Femur (tissue), 1 donor: ENCODE data around the gene ECSIT.
"Not testable (repeated sequence)": the region's sequence is repeated elsewhere in the genome, so short reads cannot be mapped to it uniquely, and the experiment has no call there.

Experiments used
- DNase-seq: peaks from one replicate; pipeline ENCODE4 v3.0.0-alpha.2; 2017

The ECSIT gene

GRCh38 chr19:11528551-11529341 lies at the start of gene ECSIT:
Gene ECSIT (minus strand): TSS chr19:11529134. CDS start chr19:11519170, 9,964 bp downstream.
- DNase-seq: peak; percentile 98

DNA sequence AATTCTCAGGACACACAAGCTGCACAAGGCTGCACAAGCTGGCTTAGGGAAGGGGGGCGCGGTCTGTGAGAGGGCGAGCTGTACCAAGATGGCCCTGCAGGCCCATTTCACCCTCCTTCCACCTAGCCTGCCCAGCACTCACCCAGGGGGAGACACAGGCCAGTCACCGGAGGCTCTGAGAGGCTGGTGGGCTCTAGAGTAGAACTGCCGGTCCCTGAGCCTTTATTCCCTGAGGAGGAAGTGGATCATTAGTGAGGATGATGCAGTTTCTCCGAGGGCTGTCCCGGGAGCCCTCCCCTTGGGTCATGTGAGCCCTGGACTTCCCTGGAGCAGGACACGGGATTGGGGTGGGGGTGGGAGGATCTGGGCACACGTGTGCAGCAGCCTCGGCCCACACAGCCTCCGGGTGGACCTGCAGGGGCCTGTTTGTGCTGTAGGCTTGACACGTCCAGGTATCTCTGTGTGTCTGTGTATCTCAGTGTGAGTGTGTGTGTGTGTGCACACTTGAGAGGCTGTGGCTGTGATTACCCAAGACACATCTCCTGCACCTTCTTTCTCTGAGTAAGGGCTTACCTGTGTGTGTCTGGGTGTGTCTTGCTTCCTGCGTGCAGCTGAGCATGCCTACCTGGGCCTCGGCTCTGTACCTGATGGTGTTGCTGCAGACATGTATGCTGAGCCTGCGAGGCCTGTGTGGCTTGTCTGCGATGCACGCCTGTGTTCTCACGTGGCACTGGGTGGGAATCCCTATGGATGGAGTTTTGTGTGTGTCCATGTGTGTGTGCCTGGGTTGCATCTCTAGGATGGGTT lies 48.7 kb upstream of the ECSIT start, which contains the start of gene ACP5:
Gene ACP5, minus strand, starts transcription at position 195 of the 807 bp plus-strand sequence. CDS start 328 bp downstream, outside the sequence.
- DNase-seq: no peak

DNA sequence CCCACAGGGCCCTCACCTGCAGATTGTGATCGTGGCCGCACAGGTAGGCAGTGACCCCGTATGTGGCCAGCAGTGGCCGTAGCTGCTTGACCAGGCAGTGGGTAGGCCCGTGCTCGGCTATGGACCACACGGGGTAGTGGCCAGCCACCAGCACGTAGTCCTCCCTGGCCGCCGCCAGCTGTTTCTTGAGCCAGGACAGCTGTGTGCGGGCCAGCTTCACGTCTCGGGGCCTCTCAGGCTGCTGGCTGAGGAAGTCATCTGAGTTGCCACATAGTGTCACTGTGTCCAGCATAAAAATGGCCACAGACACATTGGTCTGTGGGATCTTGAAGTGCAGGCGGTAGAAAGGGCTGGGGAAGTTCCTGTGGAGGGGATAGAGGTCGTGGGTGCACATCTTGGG lies 47.3 kb upstream of the ECSIT start:
- no peak for DNase-seq

- no peak for DNase-seq
These were observed 45.8 kb upstream of the ECSIT start for GRCh38 chr19:11574689-11575088.

DNA sequence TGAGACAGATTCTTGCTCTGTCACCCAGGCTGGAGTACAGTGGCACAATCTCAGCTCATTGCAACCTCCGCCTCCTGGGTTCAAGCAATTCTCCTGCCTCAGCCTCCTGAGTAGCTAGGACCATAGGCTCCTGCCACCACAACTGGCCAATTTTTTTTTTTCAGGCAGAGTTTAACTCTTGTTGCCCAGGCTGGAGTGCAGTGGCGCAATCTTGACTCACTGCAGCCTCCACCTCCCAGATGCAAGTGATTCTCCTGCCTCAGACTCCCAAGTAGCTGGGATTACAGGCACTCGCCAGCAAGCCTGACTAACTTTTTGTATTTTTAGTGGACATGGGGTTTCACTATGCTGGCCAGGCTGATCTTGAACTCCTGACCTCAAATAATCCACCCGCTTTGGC lies 44.8 kb upstream of the ECSIT start:
- DNase-seq: not testable (repeated sequence)

DNA sequence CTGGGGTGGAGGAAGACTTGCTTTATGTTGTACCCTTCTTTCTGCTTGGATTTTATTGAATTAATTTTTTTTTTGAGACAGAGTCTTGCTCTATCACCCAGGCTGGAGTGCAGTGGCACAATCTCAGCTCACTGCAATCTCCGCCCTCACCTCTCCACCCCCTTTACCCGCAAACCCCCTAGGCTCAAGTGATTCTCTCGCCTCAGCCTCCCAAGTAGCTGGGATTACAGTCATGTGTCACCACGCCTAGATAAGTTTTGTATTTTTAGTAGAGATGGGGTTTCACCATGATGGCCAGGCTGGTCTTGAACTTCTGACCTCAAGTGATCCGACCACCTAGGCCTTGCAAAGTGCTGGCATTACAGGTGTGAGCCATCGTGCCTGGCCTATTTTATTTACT lies 44.4 kb upstream of the ECSIT start:
- DNase-seq: not testable (repeated sequence)

GRCh38 chr19:11570039-11570462 lies 41.1 kb upstream of the ECSIT start:
- no peak for DNase-seq

DNA sequence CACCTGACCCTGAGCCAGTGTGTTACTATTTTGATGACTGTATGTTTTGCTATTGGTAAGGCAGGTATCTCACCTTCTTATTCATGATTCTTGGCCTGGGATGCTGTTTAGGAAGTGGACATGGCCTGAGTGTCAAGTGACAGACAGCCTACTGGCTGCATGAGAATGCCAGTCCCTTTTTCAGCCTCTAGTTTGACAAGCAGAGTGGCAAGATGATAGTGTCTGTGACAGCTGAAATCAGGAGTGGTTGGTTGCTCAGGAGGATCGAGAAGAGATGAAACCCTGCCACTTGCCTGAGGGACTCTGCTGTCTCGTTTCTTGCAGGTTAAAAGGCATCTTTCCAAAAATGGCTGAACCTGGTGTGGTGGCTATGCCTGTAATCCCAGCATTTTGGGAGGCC lies 37.2 kb upstream of the ECSIT start:
- no peak for DNase-seq

DNA sequence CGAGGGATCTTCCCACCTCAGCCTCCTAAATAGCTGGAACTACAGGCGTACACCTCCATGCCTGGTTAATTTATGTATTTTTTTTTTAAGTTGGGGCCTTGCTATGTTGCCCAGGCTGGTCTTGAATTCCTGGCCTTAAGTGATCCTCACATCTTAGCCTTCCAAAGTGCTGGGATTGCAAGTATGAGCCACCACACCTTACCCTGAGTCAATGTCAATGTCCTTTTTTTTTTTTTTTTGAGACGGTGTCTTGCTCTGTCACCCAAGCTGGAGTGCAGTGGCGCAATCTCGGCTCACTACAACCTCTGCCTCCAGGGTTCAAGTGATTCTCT lies 36.7 kb upstream of the ECSIT start:
- DNase-seq: not testable (repeated sequence)

DNA sequence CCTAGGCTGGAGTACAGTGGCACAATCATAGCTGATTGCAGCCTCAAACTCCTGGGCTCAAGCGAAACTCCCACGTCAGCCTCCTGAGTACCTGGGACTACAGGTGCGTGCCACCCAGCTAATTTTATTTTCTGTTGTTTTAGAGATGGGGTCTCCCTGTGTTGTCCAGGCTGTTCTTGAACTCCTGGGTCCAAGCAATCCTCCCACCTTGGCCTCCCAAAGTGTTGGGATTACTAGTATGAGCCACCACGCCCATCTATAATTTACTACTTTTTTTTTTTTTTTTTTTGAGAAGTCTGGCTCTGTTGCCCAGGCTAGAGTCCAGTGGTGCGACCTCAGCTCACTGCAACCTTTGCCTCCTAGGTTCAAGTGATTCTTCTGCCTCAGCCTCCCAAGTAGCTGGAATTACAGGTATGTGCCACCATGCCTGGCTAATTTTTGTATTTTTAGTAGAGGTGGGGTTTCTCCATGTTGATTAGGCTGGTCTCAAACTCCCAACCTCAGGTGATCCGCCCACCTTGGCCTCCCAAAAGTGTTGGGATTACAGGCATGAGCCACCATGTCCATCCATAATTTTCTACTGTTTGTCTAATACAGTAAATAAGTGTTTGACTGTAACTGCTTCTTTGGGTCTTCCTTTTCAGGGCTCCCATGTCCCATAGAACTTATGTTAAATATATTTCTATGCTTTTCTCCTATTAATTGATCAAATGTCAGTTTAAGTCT lies 35.3 kb upstream of the ECSIT start:
- not testable (repeated sequence) for DNase-seq

- no peak for DNase-seq
These were observed 34.6 kb upstream of the ECSIT start for GRCh38 chr19:11563532-11563931.

DNA sequence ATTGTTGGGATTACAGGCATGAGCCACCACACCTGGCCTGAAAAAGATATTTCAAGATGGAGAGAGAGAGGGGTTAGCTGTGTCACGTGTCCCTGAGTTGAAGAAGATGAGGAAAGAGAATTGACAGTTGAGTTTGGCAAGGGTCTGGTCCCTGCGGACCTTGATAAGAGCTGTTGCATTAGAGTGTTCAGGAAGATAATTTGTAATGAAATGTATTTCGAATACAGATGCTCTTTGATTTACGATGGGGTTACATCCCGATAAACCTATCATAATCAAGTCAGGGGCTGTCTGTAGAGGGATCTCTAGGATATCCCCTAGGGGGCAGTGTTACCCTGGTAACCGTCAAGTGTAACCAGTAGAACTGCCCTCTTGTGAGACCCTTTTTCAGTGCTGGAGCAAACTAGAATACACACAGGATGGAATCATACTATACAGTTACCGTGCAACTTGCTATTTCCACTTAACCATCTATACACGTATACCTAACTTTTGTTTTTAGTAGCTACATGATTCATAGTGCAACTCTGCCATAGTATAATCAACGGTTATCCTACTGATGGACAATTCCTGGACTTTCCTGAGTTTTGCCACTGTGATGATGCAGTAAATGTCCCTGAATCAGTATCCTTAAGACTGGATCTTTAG lies 31.6 kb upstream of the ECSIT start:
- no peak for DNase-seq

DNA sequence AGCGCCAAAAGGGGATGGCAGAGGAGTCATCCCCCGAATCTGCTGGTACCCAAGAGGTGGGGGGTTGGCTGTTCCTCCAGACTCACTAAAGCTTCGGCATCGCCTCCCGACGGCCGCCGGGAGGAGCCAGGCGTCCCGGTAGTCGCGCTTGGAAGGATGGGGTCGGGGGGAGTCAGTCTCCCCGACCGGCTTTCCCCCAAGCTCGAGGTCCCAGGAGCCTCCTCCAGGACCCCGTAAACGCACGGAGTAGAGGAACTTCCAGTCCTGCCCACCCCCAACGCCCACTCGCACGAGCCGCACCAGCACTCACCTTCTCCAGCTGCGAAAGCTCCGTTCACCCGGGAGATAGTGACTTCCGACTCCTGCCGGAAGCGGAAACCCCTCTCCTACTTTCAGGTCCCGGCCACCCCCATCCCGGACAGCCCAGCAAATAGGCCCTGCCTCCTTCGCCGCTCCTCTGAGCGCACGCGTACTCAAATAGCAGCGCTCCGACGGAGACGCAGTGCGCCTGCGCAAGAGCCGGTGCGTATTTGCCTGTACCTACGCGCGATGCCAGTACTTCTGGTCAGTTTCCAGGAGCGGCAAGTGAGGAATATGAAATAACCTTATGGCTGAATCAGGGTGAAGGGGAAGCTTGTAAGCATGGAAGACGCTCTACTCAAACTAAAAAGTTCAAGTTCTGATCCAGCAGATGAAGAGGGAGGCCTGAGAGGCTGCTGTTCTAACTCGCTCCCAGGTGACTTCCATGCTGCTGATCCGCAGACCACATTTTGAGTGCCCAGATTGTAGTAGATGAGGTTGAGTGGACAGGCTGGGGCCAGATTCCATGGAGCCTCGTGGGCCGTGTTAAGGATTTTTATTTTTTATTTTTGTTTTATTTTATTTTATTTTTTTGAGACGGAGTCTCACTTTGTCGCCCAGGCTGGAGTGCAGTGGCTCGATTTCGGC lies 30.2 kb upstream of the ECSIT start, which contains the start of gene ELOF1:
Gene ELOF1, minus strand, starts transcription at position 350 of the 948 bp plus-strand sequence. CDS start 4,883 bp downstream, outside the sequence.
- peak; percentile 99 for DNase-seq

- DNase-seq: no peak
These were observed 27.9 kb upstream of the ECSIT start for GRCh38 chr19:11556634-11557420.

GRCh38 chr19:11555246-11555645 lies 26.3 kb upstream of the ECSIT start:
- no peak for DNase-seq

DNA sequence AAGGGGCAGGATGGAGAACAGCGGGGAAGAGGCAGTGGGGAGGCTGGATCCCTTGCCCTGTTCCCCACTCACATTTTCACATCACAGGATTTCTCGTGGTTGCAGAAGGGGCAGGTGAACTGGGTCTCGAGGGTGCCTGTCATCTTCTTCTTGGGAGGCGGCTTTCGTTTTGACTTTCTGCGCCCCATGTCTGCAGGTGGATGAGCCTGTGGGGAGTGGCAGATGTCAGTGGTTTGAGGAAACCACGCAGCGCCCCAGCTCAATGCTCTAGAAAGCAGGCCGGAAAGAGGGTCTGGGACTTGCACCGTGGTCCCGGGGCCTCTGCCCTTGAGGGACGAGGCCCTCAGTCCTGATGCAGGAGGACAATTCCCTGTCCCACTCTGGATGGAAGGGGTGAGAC lies 25.2 kb upstream of the ECSIT start:
- DNase-seq: no peak

DNA sequence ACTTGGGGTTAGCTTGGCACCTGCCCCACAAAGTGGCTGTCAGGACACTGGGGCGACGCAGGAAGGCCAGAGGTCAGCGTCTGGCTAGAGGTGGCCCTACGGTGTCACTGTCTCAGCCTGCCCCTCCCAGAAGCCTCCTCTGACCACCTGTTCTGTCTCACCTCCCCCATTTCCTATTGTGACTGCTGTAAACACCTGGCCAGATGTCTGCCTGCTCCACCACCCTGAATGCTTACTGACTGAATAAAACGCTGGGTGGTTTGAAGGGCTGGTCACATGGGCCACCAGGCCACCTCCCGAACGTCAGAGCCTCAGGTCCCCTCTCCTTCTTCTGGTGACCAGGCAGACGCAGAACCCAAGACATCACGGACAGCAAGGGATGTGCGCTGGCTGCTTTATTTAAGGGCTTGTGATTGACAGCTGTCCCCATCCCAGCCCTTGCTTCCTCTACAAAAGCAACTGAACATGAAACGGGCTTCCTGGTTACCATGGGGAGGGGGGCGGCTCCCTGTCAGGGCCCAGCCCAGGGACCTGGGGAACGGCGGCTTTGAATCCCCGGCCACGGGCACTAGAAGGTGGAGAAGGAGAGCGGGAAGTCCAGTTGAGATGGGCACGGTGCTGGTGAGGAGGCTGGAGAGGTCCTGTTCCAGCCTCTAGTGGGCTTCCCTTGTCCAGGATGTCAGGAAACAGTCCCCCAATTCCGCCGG lies 23.9 kb upstream of the ECSIT start:
- no peak for DNase-seq

DNA sequence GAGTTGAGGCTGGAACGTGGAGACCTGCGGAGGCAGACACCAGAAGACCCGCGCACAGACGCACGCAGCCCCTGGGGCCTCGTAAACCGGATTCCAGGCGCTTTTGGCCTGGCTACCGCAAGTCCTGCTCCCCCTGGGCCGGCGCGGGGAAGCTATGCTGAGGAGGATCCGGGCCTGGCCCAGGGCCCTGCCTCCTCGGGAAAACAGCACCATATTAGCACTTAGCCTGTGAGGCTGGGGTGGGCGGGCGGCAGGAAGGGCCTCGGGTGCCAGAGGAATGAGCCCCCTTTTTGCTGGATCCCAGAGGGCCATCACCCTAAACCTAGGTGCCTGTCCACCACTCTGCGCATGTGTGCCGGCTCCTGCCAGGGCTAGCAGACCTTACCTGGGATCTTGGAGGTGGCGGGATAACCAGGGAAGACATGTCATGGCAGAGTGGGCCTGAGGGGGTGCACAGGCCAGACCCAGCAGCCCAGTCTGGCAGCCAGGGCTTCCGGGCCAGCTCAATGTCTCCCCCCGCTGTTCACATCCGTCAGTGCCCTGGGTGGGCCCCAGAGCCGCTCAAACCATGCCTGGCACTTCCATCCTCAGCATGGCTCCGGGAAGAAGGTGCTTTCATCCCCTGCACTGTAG lies 22.8 kb upstream of the ECSIT start:
- DNase-seq: no peak

GRCh38 chr19:11550265-11550664 lies 21.3 kb upstream of the ECSIT start:
- no peak for DNase-seq
